DND-41 (cell line): ENCODE measurements around the gene ASF1B.

Experiments used
- ATAC-seq: fragments of 200-7000 bp; cut with Tn5 transposase; 3 replicates; pipeline ENCODE4 v1.9.1; 2021; ENCODE audit warnings: low read depth; ENCODE audit not compliant: insufficient read depth
- DNase-seq: peaks from one replicate; pipeline ENCODE4 v3.0.0-alpha.2; 2020
- H2AFZ ChIP-seq: 2 replicates; pipeline ENCODE4 v1.6.0; 2012; ENCODE audit warnings: low read depth, low read length
- H3K27ac ChIP-seq: 2 replicates; pipeline ENCODE4 v1.5.1; 2012; ENCODE audit warnings: low read length, inconsistent platforms
- H3K27me3 ChIP-seq: fragments of 200-600 bp; sonication (generic); 2 replicates; pipeline ENCODE4 v1.6.0; 2012; ENCODE audit warnings: low read length, mild to moderate bottlenecking, inconsistent platforms; ENCODE audit not compliant: insufficient read depth, poor library complexity
- H3K36me3 ChIP-seq: 2 replicates; pipeline ENCODE4 v1.5.1; 2012; ENCODE audit warnings: low read length, inconsistent platforms; ENCODE audit not compliant: insufficient read depth
- H3K4me1 ChIP-seq: 2 replicates; pipeline ENCODE4 v1.5.1; 2012; ENCODE audit warnings: mild to moderate bottlenecking, low read length; ENCODE audit not compliant: insufficient read depth
- H3K4me2 ChIP-seq: 2 replicates; pipeline ENCODE4 v1.6.0; 2012; ENCODE audit warnings: mild to moderate bottlenecking, moderate library complexity, low read length, inconsistent platforms; ENCODE audit not compliant: insufficient read depth
- H3K4me3 ChIP-seq, 2 experiments: fragments of 200-600 bp in 1 of 2; shearing (Covaris generic) in 1 of 2; 2 replicates each; pipeline ENCODE4 v1.5.1; 2012 to 2016; ENCODE audit warnings: inconsistent platforms in 2 of 2, low read length in 2 of 2, mild to moderate bottlenecking in 2 of 2, low read depth in 1 of 2, moderate library complexity in 1 of 2
- H3K79me2 ChIP-seq: 2 replicates; pipeline ENCODE4 v1.6.0; 2012; ENCODE audit warnings: low read length, inconsistent platforms; ENCODE audit not compliant: insufficient read depth
- H3K9ac ChIP-seq: 2 replicates; pipeline ENCODE4 v1.6.0; 2012; ENCODE audit warnings: low read depth, mild to moderate bottlenecking, inconsistent platforms, low read length, moderate library complexity
- H3K9me3 ChIP-seq: 2 replicates; pipeline ENCODE4 v1.5.1; 2012; ENCODE audit warnings: low read length, moderate library complexity, mild to moderate bottlenecking, inconsistent platforms; ENCODE audit not compliant: insufficient read depth, severe bottlenecking
- H4K20me1 ChIP-seq: 2 replicates; pipeline ENCODE4 v1.6.0; 2012; ENCODE audit warnings: low read length; ENCODE audit not compliant: insufficient read depth
- EZH2 ChIP-seq: IDR thresholded peaks from 3 replicates; pipeline ENCODE4 v1.6.1; 2012; ENCODE audit warnings: borderline replicate concordance, low read depth, mild to moderate bottlenecking, moderate library complexity, low read length, inconsistent platforms; ENCODE audit not compliant: severe bottlenecking
- TF ChIP-seq, protein P1 (sequence below): IDR thresholded peaks from 2 replicates; pipeline ENCODE4 v1.5.1; 2012; ENCODE audit warnings: borderline replicate concordance, low read length, moderate library complexity, mild to moderate bottlenecking; ENCODE audit not compliant: poor library complexity, severe bottlenecking; ENCODE audit errors: extremely low read depth

ASF1B gene

DNA sequence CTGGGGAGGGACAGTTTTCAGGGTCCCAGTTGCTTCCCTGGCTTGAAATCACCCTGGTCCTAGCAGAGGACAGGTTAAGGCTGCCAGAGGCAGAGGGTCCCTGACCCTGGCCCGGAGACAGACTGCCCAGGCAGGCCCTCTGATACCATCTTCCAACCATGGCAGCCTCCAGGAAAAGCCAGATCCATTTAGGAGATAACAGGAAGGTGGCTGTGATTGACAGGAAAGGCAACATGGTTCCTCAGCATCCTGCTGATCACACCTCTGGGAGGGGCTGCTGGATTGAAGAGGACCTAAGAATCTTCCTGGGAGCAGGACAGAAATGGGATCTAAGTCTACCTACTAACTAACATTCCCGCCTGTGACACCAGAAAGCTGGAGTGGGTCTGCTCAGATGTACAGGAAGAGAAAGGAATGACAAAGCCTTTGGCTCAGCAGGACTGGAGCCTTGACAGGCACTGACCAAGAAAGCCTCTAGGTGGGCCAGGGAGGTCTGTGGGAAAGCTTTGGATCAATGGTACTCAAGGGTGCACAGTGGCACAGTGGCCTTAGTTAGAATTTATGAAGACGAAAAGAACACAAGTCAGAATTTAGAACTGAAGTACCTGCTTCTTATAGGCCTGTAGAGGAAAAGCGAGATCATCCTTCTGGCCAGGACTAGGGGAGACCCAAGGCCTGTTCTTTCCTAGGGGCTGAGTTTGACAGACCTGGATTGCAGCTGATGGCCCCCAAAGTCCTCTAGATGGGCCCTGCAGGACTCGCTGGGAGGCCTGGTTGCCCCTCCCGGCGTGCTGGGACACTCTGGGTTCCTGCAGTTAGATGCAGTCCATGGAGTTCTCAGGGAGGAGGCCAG lies 16.5 kb downstream of the ASF1B start:
- Histone ChIP-seq H4K20me1 (peaks cover 24% of the 10 kb centered on the region; the same call in 1 of the 2 replicates), H3K79me2 (peaks cover 33% of the 10 kb centered on the region), H2AFZ (no peak overlapping the region), H3K4me1 (peaks cover 42% of the 10 kb centered on the region), H3K9ac (no peak overlapping the region), H3K27me3 (no peaks in the 10 kb centered on the region), H3K9me3 (no peaks in the 10 kb centered on the region), H3K36me3 (peaks cover 50% of the 10 kb centered on the region), H3K4me2 (no peak overlapping the region), H3K27ac (no peak overlapping the region), H3K4me3 (no peak overlapping the region)
- no peak for DNase-seq
- no peak for ATAC-seq
- no peak for TF ChIP-seq EZH2
- TF ChIP-seq, protein P1, sequence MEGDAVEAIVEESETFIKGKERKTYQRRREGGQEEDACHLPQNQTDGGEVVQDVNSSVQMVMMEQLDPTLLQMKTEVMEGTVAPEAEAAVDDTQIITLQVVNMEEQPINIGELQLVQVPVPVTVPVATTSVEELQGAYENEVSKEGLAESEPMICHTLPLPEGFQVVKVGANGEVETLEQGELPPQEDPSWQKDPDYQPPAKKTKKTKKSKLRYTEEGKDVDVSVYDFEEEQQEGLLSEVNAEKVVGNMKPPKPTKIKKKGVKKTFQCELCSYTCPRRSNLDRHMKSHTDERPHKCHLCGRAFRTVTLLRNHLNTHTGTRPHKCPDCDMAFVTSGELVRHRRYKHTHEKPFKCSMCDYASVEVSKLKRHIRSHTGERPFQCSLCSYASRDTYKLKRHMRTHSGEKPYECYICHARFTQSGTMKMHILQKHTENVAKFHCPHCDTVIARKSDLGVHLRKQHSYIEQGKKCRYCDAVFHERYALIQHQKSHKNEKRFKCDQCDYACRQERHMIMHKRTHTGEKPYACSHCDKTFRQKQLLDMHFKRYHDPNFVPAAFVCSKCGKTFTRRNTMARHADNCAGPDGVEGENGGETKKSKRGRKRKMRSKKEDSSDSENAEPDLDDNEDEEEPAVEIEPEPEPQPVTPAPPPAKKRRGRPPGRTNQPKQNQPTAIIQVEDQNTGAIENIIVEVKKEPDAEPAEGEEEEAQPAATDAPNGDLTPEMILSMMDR: no peak

DNA sequence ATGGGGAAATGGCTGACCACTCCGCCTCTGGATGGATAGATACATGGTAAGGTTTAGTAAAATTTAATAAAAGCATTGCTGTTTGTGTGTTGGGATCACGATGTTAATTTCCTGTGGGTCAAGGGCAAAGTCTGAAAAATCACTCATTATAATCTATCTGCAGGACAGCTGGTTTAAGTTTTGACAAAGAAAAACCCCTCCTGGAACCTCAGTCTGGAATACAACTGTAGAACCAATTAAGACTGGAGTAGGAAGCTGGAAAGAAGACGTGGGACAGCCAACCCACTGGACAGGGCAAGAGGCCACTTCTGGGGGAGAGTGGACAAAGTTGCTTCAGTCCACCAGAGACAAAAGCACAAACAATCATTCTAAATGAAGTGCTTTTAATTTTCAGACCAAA lies 17.2 kb downstream of the ASF1B start:
- Histone ChIP-seq H2AFZ (no peak overlapping the region), H3K4me3 (peak overlapping the region in 1 of 2 experiments; percentile 61; a peak in 1 of 4 replicates), H3K9ac (peak overlapping the region; percentile 60; the same call in 1 of the 2 replicates), H3K27ac (peak overlapping the region; percentile 53; the same call in 1 of the 2 replicates), H4K20me1 (peaks cover 20% of the 10 kb centered on the region), H3K36me3 (peaks cover 43% of the 10 kb centered on the region), H3K4me2 (peak overlapping the region; percentile 95), H3K9me3 (no peaks in the 10 kb centered on the region), H3K27me3 (no peaks in the 10 kb centered on the region), H3K79me2 (peaks cover 37% of the 10 kb centered on the region), H3K4me1 (peaks cover 42% of the 10 kb centered on the region)
- DNase-seq (no peak), ATAC-seq (no peak)
- no peak for TF ChIP-seq EZH2
- TF ChIP-seq, protein P1: no peak

DNA sequence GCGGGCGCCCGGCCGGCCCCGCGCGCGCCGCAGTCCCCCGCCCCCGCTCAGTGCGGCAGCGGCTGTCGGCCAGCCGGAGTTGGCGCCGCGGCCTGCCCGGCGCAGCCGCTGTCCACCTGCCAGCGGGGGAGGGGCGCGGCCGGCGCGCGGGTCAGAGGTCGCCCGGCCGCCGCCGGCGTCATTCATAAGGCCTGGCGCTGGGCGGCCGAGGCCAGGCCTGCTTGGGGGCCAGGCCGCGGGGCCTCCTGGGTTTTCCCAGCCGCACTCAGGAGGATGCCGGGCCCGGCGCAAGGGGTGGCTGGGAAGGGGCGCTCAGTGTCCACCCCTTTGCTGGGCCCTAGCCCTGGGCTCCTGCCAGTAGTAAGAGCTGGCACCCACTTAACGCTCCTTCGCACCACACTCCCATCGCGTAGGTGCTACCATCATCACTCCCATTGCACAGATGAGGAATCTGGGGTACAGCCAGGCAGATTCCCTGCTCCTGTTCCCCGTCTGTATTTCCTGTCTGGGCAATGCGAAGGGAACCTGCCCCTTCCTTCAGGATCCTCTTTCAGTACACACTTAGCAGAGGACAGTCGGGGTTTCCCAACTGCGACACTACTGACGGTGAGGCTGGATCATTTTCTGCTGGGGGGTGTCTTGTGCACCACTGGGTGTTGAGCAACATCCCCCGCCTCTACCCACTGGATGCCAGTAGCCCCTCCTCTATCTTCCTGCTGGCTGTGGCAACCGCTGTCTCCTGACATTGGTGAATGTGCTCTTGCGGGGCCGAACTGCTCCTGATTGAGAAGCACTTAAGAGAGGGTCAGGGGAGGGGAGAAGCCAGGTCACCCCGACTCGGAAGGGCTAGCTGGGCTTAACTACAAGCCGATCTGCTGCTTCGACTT lies 18.0 kb downstream of the ASF1B start:
- H3K9me3 ChIP-seq: no peaks in the 10 kb centered on the region
- H3K4me3 ChIP-seq: peak overlapping the region; percentile 3 to 61; a peak in 3 of 4 replicates
- peak overlapping the region; percentile 11; the same call in 1 of the 2 replicates for H2AFZ ChIP-seq
- peaks cover 36% of the 10 kb centered on the region for H3K36me3 ChIP-seq
- ATAC-seq (no peak), DNase-seq (peak; percentile 57)
- peaks cover 45% of the 10 kb centered on the region for H3K79me2 ChIP-seq
- H3K4me1 ChIP-seq: peaks cover 42% of the 10 kb centered on the region
- TF ChIP-seq, protein P1: no peak
- no peak for TF ChIP-seq EZH2
- peak overlapping the region; percentile 95 for H3K4me2 ChIP-seq
- H3K9ac ChIP-seq: peak overlapping the region; percentile 60
- H3K27ac ChIP-seq: peak overlapping the region; percentile 53
- H3K27me3 ChIP-seq: no peaks in the 10 kb centered on the region
- H4K20me1 ChIP-seq: peaks cover 25% of the 10 kb centered on the region
